ENCODE data around the gene PCF11.

GRCh38 chr11:83170865-83171264 lies 13.9 kb downstream of the PCF11 start:
- TF ChIP-seq POLR2AphosphoS5 (IDR thresholded peaks at IDR 0.05; ENCODE audit: low read depth, low read length) (no peak), POLR2A (IDR thresholded peaks at IDR 0.05; ENCODE audit: low read depth, low read length) (no peak)
